GOT3 (cell line): ENCODE data around the gene DCK.

Experiments
- DNase-seq: peaks from one replicate; lab custom pipeline; 2025; ENCODE audit warnings: mixed read lengths; lab: John Stamatoyannopoulos, UW

Gene DCK

DNA sequence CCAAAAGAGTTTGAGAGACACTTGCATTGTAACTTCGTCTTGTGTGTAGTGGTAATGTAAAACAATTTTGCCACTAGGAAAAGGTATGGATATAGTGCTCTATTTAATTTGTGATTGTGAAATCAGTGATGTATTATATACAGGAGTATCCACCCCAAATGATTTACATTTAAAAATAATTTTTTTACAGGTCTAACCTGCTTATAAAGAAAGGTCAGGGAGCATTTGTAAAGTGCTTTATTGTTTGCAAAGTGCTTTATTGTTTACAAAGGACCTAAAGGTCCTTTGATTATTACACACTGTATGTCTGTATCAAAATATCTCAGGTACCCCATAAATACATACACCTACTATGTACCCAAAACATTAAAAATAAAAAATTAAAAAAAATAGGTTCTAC lies 70.3 kb downstream of the DCK start:
- DNase-seq, result no peak

DNA sequence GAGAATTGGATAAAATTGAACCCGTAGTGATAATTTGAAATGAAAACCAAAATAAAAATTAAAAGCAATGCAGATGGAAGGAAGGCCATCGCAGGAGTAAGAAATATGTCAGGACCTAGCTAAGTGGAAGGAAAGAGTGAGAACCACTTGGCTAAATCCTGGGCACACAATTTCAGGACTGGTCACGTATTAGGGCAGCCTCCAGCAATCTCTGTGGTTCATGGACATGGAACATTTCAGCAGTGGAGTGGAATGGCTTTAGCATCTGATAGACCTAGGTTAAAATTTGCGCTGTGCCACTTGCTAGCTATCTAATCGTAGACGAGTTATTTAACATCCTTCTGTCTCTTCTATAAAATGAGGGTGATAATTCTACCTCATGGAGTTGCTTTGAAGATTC lies 71.1 kb downstream of the DCK start:
- DNase-seq, result no peak

DNA sequence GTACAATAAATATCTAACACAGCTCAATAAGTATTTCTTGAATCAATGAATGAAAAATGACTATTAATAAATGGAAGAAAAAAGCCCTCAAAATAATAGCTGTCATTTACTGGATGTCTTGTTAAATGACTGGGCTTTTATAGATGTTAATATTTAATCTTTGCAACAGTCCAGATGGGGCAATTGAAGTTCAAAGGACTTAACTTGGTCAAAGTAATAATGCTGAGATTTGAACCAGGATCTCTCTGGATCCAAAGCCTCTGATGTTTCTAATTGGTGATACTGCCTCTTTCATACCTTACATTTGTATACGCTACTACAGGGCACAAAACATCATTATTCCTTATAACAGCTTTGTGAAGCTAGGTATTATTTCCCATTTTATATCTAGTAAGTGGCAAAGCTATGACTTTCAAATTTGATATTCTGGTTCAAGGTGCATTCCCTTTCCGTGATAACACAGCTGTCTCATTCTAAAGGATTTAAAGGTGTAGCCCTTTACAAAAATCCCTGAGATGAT lies 72.6 kb downstream of the DCK start:
- no peak for DNase-seq

DNA sequence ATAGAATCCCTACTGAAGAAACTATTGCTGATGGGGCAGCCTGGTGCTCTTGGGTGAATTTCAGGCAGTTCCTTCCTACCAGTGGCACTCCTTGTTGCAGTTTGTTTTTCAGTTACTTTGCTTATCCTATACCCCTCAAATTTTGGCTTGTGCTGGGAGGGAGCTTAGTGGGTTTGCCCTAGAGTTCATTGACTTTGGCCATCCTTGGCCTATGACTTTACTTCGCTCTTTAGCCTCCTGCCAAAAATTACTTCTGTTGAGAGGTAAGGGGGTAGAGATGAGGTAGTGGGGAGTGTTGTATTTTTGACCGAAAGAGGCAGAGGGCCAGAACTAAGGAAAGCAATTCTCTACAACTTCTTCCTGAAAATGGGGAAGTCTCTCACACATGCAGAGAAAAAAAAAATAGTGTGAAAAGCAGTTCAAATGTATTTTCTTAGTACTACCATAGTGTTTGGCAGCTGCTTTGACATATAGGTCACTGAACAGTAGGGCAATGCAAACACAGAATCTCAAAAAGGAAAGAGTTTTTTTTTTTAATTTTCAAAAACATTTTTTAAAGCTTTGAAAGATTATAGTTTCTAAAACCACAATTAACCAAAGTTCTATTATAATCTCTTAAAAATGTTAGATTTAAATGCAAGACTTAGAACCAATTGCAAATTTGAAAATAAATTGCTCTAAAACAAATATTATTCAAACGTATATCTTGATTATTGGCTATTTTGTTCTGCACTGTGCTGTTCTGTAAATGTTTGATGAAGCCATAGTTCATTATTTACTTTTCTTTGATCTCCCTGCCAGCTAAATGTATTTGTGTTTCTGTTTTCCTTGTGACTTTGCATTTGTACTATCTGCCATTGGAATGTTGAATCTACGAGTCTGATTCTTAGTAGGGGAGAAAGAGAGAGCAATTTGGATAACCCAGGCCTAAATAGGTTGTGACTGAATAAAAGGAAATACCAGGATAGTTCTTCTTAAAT lies 73.6 kb downstream of the DCK start:
- no peak for DNase-seq

DNA sequence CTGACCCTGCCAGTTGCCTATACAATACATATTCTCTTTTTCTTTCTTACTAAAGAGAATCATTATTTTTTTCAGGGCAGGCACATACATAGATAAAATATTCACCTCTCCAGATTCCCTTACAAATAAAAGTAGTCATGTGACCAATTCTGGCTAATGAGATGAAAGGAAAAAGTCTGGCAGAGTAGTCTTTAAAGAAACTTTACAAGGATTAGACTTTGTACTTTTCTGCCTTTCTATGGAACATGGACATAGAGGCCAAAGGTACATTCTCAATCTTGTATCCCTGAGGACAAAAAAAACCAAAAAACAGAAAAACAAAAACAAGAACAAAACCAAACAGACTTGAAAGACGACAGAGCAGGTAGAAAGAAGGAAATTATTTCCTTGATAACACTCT lies 75.6 kb downstream of the DCK start:
- DNase-seq, result no peak

DNA sequence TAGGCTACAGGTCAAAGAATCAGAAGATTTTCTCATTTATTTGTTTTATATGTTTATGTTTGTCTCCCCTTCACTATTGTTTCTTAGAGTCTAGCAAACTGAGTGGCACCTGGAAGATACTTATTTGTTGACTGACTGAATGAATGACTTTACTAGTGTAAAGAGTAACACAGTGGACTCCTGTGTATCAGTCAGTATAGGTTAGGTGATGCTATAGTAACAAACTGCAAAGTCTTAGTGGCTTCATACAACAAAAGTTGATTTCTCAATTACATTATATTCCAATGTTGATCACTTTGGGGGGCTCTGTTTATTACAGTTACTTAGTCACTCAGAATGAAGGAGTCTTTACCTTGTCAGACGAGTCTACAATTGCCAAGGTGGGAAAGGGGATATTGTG lies 76.6 kb downstream of the DCK start:
- DNase-seq, result no peak

DNA sequence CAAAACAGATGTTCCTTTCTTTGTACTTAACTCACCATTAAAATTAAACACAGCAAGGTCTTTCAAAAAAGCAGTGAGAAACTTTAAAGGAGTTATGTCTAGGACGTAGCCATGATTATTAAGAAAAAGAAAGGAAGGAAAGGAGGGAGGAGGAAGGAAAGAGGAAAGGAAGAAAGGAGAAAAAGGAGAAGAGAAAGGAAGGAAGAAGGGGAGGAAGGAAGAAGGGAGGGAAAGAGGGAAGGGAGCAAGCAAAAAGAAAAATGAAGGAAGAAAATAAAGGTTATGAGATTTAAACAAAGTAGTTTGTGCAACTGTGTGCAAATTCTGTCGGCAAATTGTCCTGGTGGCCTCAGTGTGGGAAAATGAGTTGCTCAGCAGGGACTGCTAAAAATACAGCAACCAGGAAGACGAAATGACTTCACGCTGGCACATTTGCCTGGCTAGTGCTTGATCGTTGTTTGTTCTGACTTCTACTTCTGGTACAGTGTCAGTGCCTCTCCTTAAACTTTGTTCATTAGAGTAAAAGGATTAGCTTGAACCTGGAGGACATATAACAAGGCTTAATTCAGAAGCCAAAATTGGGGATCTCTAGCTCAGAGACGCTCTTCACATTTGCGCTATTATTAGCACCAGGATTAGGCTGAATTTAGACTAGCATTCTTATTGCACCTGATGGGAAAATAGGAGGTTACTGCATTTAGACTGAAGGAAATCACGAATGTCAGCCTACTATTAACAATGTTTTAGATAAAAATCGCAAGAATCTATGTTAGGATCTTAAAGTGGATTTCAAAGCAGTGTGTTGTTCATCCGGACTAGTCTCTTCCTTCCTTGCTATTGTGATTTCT lies 81.2 kb downstream of the DCK start:
- no peak for DNase-seq
